HEK293 (cell line): ENCODE results near the gene CBX7.

Source experiments
- CTCF ChIA-PET: fragments of 350-600 bp; formaldehyde crosslinking; extraction: SDS; loops from one replicate; lab custom pipeline; 2021; ENCODE audit warnings: antibody characterized with exemption; lab: Yijun Ruan, JAX
- POLR2A ChIA-PET: fragments of 300-600 bp; formaldehyde crosslinking; extraction: SDS; loops from one replicate; lab custom pipeline; 2020; ENCODE audit warnings: antibody characterized with exemption, inconsistent platforms; lab: Yijun Ruan, JAX
- H3K27ac ChIP-seq: fragments of 200-500 bp; sonication (Bioruptor generic); 2 replicates; pipeline ENCODE4 v1.5.1; 2014; ENCODE audit warnings: low read depth, low read length, control low read depth, inconsistent platforms; ENCODE audit errors: extremely low read depth
- H3K36me3 ChIP-seq, 2 experiments: fragments of 200-500 bp in 1 of 2; sonication (Bioruptor generic) in 1 of 2; 1 replicate in 1 of 2; 2 replicates in 1 of 2; pipeline ENCODE4 v1.5.1; 2014 to 2017; ENCODE audit warnings: inconsistent platforms in 2 of 2, low read length in 2 of 2; ENCODE audit not compliant: control insufficient read depth in 2 of 2, insufficient read depth in 1 of 2
- H3K4me1 ChIP-seq: fragments of 200-500 bp; sonication (Bioruptor generic); 2 replicates; pipeline ENCODE4 v1.5.1; 2014; ENCODE audit warnings: mild to moderate bottlenecking, low read length, inconsistent platforms; ENCODE audit not compliant: control insufficient read depth, insufficient read depth
- H3K4me3 ChIP-seq: 2 replicates; pipeline ENCODE4 v1.5.1; 2011; ENCODE audit warnings: low read depth, mild to moderate bottlenecking, control low read depth, low read length, moderate library complexity
- H3K9me3 ChIP-seq: fragments of 200-500 bp; sonication (Bioruptor generic); 2 replicates; pipeline ENCODE4 v1.5.1; 2014; ENCODE audit warnings: low read depth, low read length, inconsistent platforms; ENCODE audit not compliant: control insufficient read depth, insufficient read depth
- AEBP2 ChIP-seq: fragments of 450-650 bp; formaldehyde crosslinking; IDR thresholded peaks from 2 replicates; pipeline ENCODE4 v1.5.1; 2016; ENCODE audit warnings: missing biosample characterization, missing genetic modification characterization, borderline replicate concordance
- YY2 ChIP-seq: fragments of 450-650 bp; formaldehyde crosslinking; IDR thresholded peaks from 2 replicates; pipeline ENCODE4 v1.5.1; 2016; ENCODE audit warnings: missing biosample characterization, missing genetic modification characterization
- ZFP69B ChIP-seq: fragments of 450-650 bp; formaldehyde crosslinking; IDR thresholded peaks from 2 replicates; pipeline ENCODE4 v1.5.1; 2016; ENCODE audit warnings: missing biosample characterization, missing genetic modification characterization
- ZNF175 ChIP-seq: fragments of 450-650 bp; formaldehyde crosslinking; IDR thresholded peaks from 2 replicates; pipeline ENCODE4 v1.5.1; 2016; ENCODE audit warnings: missing biosample characterization, missing genetic modification characterization
- ZNF239 ChIP-seq: fragments of 450-650 bp; formaldehyde crosslinking; IDR thresholded peaks from 2 replicates; pipeline ENCODE4 v1.5.1; 2016; ENCODE audit warnings: missing biosample characterization, missing genetic modification characterization
- ZNF394 ChIP-seq: fragments of 450-650 bp; formaldehyde crosslinking; IDR thresholded peaks from 2 replicates; pipeline ENCODE4 v1.5.1; 2016; ENCODE audit warnings: missing biosample characterization, missing genetic modification characterization, mild to moderate bottlenecking, moderate library complexity, borderline replicate concordance
- ZNF398 ChIP-seq: fragments of 450-650 bp; formaldehyde crosslinking; IDR thresholded peaks from 2 replicates; pipeline ENCODE4 v1.5.1; 2017; ENCODE audit warnings: missing biosample characterization, missing genetic modification characterization
- ZNF426 ChIP-seq: fragments of 450-650 bp; formaldehyde crosslinking; IDR thresholded peaks from 2 replicates; pipeline ENCODE4 v1.5.1; 2017; ENCODE audit warnings: missing biosample characterization, missing genetic modification characterization, mild to moderate bottlenecking, inconsistent platforms, moderate library complexity
- ZNF513 ChIP-seq: fragments of 450-650 bp; IDR thresholded peaks from 2 replicates; pipeline ENCODE4 v1.5.1; 2018; ENCODE audit warnings: missing biosample characterization, missing genetic modification characterization
- ZNF521 ChIP-seq: fragments of 450-650 bp; formaldehyde crosslinking; IDR thresholded peaks from 2 replicates; pipeline ENCODE4 v1.5.1; 2017; ENCODE audit warnings: missing biosample characterization, mild to moderate bottlenecking, missing genetic modification characterization
- ZNF530 ChIP-seq: fragments of 450-650 bp; formaldehyde crosslinking; IDR thresholded peaks from 2 replicates; pipeline ENCODE4 v1.5.1; 2016; ENCODE audit warnings: low read depth, missing biosample characterization, missing genetic modification characterization
- ZNF621 ChIP-seq: fragments of 450-650 bp; formaldehyde crosslinking; IDR thresholded peaks from 2 replicates; pipeline ENCODE4 v1.5.1; 2017; ENCODE audit warnings: missing biosample characterization, missing genetic modification characterization
- ZNF677 ChIP-seq: fragments of 450-650 bp; IDR thresholded peaks from 2 replicates; pipeline ENCODE4 v1.5.0; 2018; ENCODE audit warnings: missing biosample characterization, mild to moderate bottlenecking, missing genetic modification characterization, moderate library complexity
- ZNF692 ChIP-seq: fragments of 450-650 bp; formaldehyde crosslinking; IDR thresholded peaks from 2 replicates; pipeline ENCODE4 v1.5.1; 2016; ENCODE audit warnings: missing biosample characterization, missing genetic modification characterization
- ZNF843 ChIP-seq: fragments of 450-650 bp; formaldehyde crosslinking; IDR thresholded peaks from 2 replicates; pipeline ENCODE4 v1.5.1; 2016; ENCODE audit warnings: missing biosample characterization, missing genetic modification characterization
- TF ChIP-seq, protein P1 (sequence below): fragments of 450-650 bp; formaldehyde crosslinking; IDR thresholded peaks from 2 replicates; pipeline ENCODE4 v1.5.1; 2016; ENCODE audit warnings: missing biosample characterization, missing genetic modification characterization

Gene CBX7

GRCh38 chr22:39101226-39101625 is 51.3 kb downstream of the CBX7 start:
- no peak overlapping the region for H3K27ac ChIP-seq
- CTCF ChIA-PET = interaction anchor here (0.7 kb wide), 1 partner anchor 34 kb away, joined by 3 read pairs; no protein-coding TSS in a partner anchor
- TF ChIP-seq, protein P1, sequence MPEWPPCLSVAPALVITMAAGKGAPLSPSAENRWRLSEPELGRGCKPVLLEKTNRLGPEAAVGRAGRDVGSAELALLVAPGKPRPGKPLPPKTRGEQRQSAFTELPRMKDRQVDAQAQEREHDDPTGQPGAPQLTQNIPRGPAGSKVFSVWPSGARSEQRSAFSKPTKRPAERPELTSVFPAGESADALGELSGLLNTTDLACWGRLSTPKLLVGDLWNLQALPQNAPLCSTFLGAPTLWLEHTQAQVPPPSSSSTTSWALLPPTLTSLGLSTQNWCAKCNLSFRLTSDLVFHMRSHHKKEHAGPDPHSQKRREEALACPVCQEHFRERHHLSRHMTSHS = no peak
- no peak for TF ChIP-seq ZNF843 (tag by site-specific recombination)
- TF ChIP-seq ZNF394 (tag by site-specific recombination) = no peak
- TF ChIP-seq ZNF239 (tag by site-specific recombination) = no peak
- TF ChIP-seq ZNF513 = no peak
- no peak for TF ChIP-seq ZNF530 (tag by site-specific recombination)
- no peak for TF ChIP-seq ZNF426 (tag by site-specific recombination)
- TF ChIP-seq ZNF677 (tag by site-specific recombination) = no peak
- no peak for TF ChIP-seq AEBP2 (tag by site-specific recombination)
- TF ChIP-seq ZNF175 = no peak
- no peak for TF ChIP-seq ZNF621 (tag by site-specific recombination)
- TF ChIP-seq YY2 (tag by site-specific recombination) = no peak
- TF ChIP-seq ZNF398 (tag by site-specific recombination) = no peak
- TF ChIP-seq, all 188 proteins: peak for 0
- POLR2A ChIA-PET = no interaction called here
- H3K9me3 ChIP-seq = no peaks in the 10 kb centered on the region
- H3K36me3 ChIP-seq = no peaks in the 10 kb centered on the region
- peaks cover 5% of the 10 kb centered on the region for H3K4me1 ChIP-seq
- no peak overlapping the region for H3K4me3 ChIP-seq

DNA sequence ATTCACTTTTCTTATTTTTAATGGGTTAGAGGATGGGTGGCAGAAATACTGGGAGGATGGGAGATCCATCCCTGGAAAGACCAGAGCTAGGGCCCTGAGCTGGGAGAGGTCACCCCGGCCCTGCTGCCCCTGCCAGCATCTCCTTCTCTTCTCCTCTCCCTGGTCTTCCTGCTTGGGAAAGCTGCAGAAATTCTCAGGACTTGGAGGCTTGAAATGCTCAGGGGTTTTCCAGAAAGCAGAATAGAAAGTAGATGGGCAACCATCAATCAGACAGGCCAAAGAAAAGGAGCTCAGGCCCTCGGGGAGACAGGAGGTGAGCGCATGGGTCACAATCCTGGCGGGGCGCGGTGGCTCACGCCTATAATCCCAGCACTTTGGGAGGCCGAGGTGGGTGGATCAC is 53.9 kb downstream of the CBX7 start:
- CTCF ChIA-PET = interaction anchor here (0.5 to 1.2 kb wide), 5 partner anchors 12 to 397 kb away, joined by 3 to 6 read pairs (median 3); no protein-coding TSS in a partner anchor
- TF ChIP-seq ZNF521 (tag by site-specific recombination) = no peak
- TF ChIP-seq ZFP69B (tag by site-specific recombination) = no peak
- no peak for TF ChIP-seq ZNF692
- TF ChIP-seq, all 188 proteins: peak for 0
- H3K36me3 ChIP-seq = no peaks in the 10 kb centered on the region
- peaks cover 5% of the 10 kb centered on the region for H3K4me1 ChIP-seq
- no peak overlapping the region for H3K4me3 ChIP-seq
- H3K9me3 ChIP-seq = no peaks in the 10 kb centered on the region
- H3K27ac ChIP-seq = no peak overlapping the region
- POLR2A ChIA-PET = interaction anchor here (0.6 kb wide), 1 partner anchor 24 kb away, joined by 5 read pairs; no protein-coding TSS in a partner anchor
